HG03025 (cell line): ENCODE results near the gene OR8K3.

Experiments used
- ATAC-seq: cut with Tn5 transposase; IDR thresholded peaks from one replicate; pipeline ENCODE4 v1.9.1; 2021; ENCODE audit warnings: mild to moderate bottlenecking, moderate library complexity; ENCODE audit not compliant: unreplicated experiment, low FRiP score

OR8K3 gene

DNA sequence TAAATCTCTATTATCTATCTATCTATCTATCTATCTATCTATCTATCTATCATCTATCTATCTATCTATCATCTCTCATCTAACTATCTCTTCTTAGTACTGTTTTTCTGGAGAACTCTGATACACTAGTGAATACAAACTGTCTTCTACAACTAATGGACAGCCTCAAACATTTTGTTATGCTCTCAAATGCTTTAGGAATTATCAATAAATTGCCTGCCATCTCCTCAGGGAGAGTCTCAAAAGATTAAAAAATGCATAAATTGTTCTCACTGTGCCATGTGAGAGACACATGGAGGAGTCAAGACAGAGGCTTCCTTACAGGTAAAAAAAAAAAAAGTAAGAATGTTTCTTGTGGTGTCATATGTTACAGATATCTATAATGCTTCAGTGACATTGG, at the start of gene OR8K3:
Gene OR8K3, plus strand, starts transcription at position 301 of the 400 bp plus-strand sequence. CDS start 3,163 bp downstream, outside the sequence.
- no peak for ATAC-seq

DNA sequence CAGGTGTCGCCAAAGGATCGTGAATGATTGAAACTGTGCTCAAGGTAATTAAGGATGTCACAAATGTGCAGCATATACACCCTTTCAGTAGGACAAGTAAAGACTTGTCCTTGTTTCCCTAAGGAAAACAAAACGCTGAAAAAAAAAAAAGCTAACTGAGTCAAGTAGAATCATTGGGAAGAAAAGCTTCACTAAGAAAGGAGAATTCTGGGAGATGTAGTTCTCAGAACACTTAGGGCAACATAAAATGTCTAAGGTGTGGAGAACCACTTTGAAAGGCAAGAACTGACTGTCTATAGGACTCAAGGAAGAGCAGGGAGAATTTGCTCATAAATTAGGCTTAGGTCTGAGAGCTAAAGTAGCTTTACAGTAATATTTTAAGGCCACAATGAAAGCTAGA, 43.9 kb upstream of the OR8K3 start:
- ATAC-seq, result no peak

DNA sequence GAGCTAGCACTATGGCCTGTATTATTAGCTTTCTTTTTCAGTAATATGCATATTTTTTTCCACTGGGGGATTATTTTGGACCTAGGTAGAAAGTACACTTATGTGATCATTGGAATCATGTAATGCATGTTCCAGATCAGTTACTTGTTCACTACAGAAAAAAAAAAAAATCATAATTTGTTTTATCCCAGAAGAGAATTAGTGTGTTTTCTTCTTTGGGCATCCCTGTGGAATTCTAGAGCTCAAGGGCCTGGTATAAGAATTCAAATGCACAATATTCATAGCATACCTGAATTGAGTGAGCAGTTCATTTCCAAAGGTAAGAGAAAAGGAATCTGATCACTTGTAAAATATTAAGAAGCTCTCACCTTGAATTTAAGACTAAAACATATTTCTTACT, 41.1 kb upstream of the OR8K3 start, which contains the start of gene OR5T1:
Gene OR5T1, plus strand, starts transcription at position 301 of the 400 bp plus-strand sequence. CDS start 1,485 bp downstream, outside the sequence.
- ATAC-seq, result no peak

DNA sequence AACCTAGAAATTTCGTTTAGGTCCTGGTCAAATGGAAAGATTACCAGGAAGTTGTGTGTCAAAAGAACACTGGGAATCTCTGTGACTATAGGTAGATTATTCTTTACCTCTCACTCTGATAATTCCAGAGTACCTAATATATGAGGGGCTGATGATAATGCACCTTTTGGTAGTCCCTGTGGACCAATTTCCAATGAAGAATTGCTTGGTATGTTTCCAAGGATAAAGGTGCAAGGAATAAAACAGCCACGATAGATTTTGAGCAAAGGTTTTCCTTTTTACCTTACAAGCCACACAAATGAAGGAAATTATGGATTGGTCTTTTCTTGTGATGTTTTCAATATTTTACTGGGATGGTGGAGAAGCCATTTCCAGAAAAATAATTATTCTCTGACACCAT, 22.8 kb upstream of the OR8K3 start, which contains the start of gene OR8H1:
Gene OR8H1, minus strand, starts transcription at position 101 of the 400 bp plus-strand sequence. CDS start 1,192 bp downstream, outside the sequence.
- no peak for ATAC-seq

DNA sequence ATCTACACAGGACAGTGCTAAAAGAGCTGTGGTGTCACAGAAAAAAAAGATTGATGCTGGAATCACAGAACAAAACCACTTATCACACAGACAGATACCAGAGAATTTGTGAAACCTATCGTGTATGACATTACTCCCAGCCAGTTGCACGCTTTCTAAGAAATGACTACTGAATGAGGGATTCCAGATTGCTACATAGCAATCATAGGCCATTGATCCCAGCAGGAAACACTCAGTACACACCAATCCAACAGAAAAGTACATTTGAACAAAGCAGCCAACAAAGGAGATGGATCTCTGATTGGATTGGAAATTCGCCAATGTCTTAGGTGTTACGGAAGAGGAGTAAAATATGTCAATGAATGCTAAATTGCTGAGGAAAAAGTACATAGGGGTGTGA, 18.0 kb upstream of the OR8K3 start:
- ATAC-seq, result no peak

DNA sequence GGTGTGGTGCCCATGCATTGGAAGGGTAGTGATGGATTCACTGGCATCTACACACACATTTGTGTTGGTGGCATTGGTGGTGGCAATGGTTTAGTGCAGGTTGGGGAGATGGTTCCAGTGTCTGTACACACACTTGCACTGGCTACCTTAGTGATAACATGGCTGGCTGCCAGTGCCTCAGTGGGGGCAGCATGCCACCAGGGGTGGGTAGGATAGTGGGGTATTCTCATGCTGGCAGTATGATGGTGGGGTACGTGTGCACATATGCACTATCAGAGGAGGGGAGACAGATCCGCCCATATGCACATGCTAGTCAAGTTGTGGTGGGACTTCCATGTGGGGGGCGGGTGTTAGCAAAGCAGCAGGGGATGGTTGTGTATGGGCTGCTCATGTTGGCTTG, 7.1 kb upstream of the OR8K3 start:
- no peak for ATAC-seq

DNA sequence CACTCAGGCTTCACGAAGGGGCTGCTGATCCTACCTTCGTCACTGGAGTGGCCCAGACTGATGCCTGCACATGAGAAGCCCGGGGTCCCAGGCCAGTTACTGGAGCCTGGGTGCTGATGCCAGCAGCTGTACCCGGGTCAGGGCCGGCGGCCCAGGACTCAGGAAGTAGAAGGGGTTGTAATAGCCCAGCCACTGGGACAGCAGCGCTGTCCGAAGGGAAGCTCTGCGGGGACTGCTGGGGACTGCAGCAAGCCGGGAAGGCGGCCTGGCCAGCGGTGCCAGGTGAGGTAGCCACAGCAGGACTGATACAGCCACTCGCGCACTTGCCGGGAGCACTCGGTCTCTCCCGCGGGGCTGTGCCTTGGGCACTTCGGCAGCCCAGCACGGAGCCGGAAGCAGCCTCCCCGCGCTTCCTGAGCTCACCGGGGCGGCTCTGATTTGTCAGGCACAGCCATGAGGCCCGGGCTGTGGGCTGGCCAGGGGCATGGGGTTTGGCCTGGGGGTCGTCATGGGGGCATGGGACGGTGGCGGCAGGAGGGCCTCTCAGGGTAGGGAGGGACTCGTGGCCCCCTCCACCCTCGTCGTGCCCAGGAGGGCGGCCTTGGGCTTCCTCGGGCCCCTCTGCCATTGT, 17.0 kb downstream of the OR8K3 start:
- ATAC-seq, result no peak

DNA sequence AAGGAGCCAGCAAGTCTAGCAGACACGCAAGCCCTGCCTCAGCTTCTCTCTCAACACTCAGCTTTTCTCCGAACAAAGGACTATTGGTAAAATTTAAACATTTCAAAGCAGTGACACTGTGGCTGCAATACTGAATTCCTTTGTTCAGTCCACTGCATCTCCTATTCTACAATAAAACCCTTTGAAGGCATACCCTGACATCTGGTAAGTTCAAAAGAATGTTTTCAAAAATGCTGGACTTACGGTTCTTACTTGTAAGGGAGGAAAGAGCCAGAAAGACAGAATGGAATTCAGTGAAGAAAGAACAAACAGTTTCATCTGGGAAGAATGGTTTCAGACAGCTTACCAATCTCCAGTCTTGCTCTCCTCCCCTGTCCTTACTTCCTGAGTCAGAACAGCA, 18.2 kb downstream of the OR8K3 start:
- no peak for ATAC-seq

DNA sequence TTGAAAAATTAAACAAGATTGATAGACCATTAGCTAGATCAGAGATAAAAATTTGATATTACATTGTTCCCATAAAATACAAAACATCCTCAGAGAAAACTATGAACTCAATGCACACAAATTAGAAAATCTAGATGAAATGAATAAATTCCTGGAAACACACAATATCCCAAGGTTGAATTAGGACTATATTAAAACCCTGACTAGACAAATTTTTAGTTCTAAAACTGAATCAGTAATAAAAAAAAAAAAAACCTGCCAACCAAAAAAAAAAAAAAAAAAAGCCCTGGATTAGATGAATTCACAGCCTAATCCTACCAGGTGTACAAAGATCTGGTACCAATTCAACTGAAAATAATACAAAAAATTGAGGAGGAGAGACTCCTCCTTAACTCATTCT, 25.3 kb downstream of the OR8K3 start:
- ATAC-seq, result no peak

DNA sequence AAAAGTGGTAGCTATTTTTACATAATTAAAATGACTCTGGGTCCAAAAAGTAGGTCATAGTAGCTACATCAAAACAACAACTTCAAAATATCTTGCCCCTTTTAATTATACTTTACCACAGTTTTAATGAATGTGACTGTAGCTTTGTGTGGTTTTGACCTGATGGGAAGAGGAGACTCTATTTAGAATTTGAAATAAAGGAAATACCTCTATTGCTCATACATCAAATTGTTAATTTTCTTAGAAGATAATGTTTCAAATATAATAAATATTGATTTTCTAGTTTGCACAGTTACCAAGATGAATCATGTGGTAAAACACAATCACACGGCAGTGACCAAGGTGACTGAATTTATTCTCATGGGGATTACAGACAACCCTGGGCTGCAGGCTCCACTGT, 30.8 kb downstream of the OR8K3 start, which contains the start of gene OR8K1:
Gene OR8K1, plus strand, starts transcription at position 301 of the 400 bp plus-strand sequence. Its CDS starts 0 bp downstream, at position 301.
- ATAC-seq, result no peak

DNA sequence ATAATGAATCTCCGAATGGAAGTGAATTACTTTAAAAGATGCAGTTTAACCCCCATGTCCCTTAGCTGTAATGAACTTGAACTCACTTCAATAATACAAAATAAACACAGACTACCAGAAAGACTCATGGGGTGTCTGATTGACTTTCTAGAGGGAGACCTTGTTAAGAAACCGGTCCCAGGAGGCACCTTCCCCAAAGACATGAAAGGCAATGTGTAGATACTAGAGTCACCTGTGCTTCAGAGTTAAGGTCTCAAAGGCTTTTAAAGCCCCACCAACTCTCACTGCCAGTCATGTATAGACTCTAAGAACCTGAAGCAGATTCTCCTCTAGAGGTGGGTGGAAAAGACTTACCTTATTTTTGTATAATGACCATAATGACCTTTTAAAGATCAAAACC, 39.0 kb downstream of the OR8K3 start, which contains the start of gene OR8J1:
Gene OR8J1, plus strand, starts transcription at position 301 of the 400 bp plus-strand sequence. CDS start 5,956 bp downstream, outside the sequence.
- ATAC-seq, result no peak
